HEK293T (cell line): ENCODE measurements around the gene OXSM.

Source experiments
- ARNT ChIP-seq: fragments of 450-650 bp; IDR thresholded peaks from 2 replicates; pipeline ENCODE4 v1.6.1; 2017; ENCODE audit warnings: mild to moderate bottlenecking
- BHLHE40 ChIP-seq: fragments of 450-650 bp; IDR thresholded peaks from 2 replicates; pipeline ENCODE4 v1.6.1; 2016; ENCODE audit warnings: mild to moderate bottlenecking, moderate library complexity, borderline replicate concordance
- FOXM1 ChIP-seq: fragments of 450-650 bp; IDR thresholded peaks from 2 replicates; pipeline ENCODE4 v1.6.1; 2017; ENCODE audit warnings: mild to moderate bottlenecking, borderline replicate concordance
- L3MBTL2 ChIP-seq: fragments of 450-650 bp; conservative IDR thresholded peaks from 2 replicates; pipeline ENCODE4 v1.6.1; 2016; ENCODE audit warnings: mild to moderate bottlenecking
- SP1 ChIP-seq: fragments of 450-650 bp; IDR thresholded peaks from 2 replicates; pipeline ENCODE4 v1.6.1; 2017
- TARDBP ChIP-seq: fragments of 450-650 bp; IDR thresholded peaks from 2 replicates; pipeline ENCODE4 v1.6.1; 2016

GRCh38 chr3:25748189-25748588, 41.7 kb upstream of the OXSM start:
- no peak for TF ChIP-seq BHLHE40
- no peak for TF ChIP-seq TARDBP
- TF ChIP-seq L3MBTL2: no peak
- no peak for TF ChIP-seq ARNT
- no peak for TF ChIP-seq FOXM1
- no peak for TF ChIP-seq SP1
